ENCODE measurements around the gene RGCC.

Gene RGCC

GRCh38 chr13:41454170-41454569 is 3.2 kb upstream of the RGCC start:
- DNase-seq, result no peak

- no peak for DNase-seq
These were observed 1.5 kb upstream of the RGCC start for GRCh38 chr13:41455725-41456419.

- no peak for DNase-seq
These were observed 338 bp downstream of the RGCC start for GRCh38 chr13:41457589-41458186.

- peak; percentile 83 for DNase-seq
These were observed 924 bp downstream of the RGCC start for GRCh38 chr13:41458187-41458760.

GRCh38 chr13:41458761-41459431 is 1.5 kb downstream of the RGCC start:
- peak; percentile 77 for DNase-seq

- no peak for DNase-seq
These were observed 2.2 kb downstream of the RGCC start for GRCh38 chr13:41459432-41460073.

- no peak for DNase-seq
These were observed 2.7 kb downstream of the RGCC start for GRCh38 chr13:41460074-41460465.

GRCh38 chr13:41460930-41461329 is 3.6 kb downstream of the RGCC start:
- DNase-seq, result no peak

- no peak for DNase-seq
These were observed 4.3 kb downstream of the RGCC start for GRCh38 chr13:41461527-41462139.

GRCh38 chr13:41462427-41462826 is 5.1 kb downstream of the RGCC start:
- no peak for DNase-seq

- peak; percentile 76 for DNase-seq
These were observed 6.7 kb downstream of the RGCC start for GRCh38 chr13:41463838-41464602.

GRCh38 chr13:41465241-41465847 is 8.0 kb downstream of the RGCC start:
- DNase-seq, result peak; percentile 88

GRCh38 chr13:41465898-41466320 is 8.6 kb downstream of the RGCC start:
- DNase-seq, result no peak

GRCh38 chr13:41467425-41467945 is 10.1 kb downstream of the RGCC start:
- no peak for DNase-seq

GRCh38 chr13:41468631-41469030 is 11.3 kb downstream of the RGCC start:
- no peak for DNase-seq

- no peak for DNase-seq
These were observed 12.8 kb downstream of the RGCC start for GRCh38 chr13:41470196-41470595.

GRCh38 chr13:41471785-41472184 is 14.4 kb downstream of the RGCC start:
- DNase-seq, result no peak

- DNase-seq, result no peak
These were observed 29.9 kb downstream of the RGCC start for GRCh38 chr13:41487222-41487621.

GRCh38 chr13:41488124-41488523 is 30.8 kb downstream of the RGCC start:
- DNase-seq, result no peak

- no peak for DNase-seq
These were observed 33.1 kb downstream of the RGCC start for GRCh38 chr13:41490371-41491015.

- DNase-seq, result no peak
These were observed 34.1 kb downstream of the RGCC start for GRCh38 chr13:41491436-41491835.

Data from activated CD8-positive, alpha-beta memory T cell treated with anti-CD3 and anti-CD28 coated beads for 24 hours (primary cell).